ENCODE data around the gene TMEM39B. TPM values are rescaled to one million over a fixed set of nuclear protein-coding genes. Genes with fewer than 3 reads are reported as not detected.
"Not testable (repeated sequence)": the region's sequence is repeated elsewhere in the genome, so short reads cannot be mapped to it uniquely, and the experiment has no call there.

Gene TMEM39B
- total RNA-seq, 8 experiments from 2014 or later: 6.2 to 25.8 (median 14.9) TPM

DNA sequence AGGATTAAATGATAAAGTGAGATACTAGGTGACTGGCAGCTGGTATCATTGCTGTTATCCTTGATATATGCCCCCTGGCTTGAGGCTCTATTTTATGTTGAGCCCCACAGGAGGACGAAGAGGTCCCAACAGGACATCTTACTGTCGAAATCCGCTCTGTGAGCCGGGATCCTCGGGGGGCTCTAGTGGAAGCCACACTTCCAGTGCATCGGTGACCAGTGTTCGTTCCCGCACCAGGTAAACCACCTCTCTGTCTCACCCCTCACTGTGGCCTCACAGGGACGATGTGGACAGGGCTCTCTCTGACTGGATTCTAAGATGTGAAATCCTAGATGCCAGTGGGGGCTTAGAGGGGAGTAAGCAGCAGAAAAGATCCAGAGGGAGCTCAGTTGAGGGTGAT, 2.1 kb downstream of the TMEM39B start:
- no peak for ATAC-seq (replicated peaks in 6 of 8)
- Histone ChIP-seq H3K27ac (no peak overlapping the region), H3K4me1 (replicated peaks in 1 of 2) (peaks cover 13 to 15% of the 10 kb centered on the region in 2 donors), H3K4me3 (no peak overlapping the region)
- in situ Hi-C loops (cut with MboI; ENCODE audit: low pct_unique_long_range_greater_than_20kb in 2 of 9, low sequenced_read_pairs in 9 of 9, unreplicated experiment in 9 of 9): no loop called here
- WGBS, 10 experiments: 93 to 98% (median 95%) methylated on average over 2 to 8 of the region's 9 CpGs; no CpG with 5 or more reads in 6 of the 10 experiments

- Histone ChIP-seq H3K4me3 (no peak overlapping the region), H3K27ac (no peak overlapping the region), H3K4me1 (replicated peaks in 1 of 2) (peaks cover 7% of the 10 kb centered on the region in 2 donors)
- ATAC-seq (replicated peaks in 6 of 8): no peak
- 40 to 100% (median 80%) methylated on average over 1 to 3 of the region's 3 CpGs; no CpG with 5 or more reads in 2 of the 10 experiments for WGBS, 10 experiments
- in situ Hi-C loops (cut with MboI; ENCODE audit: low pct_unique_long_range_greater_than_20kb in 2 of 9, low sequenced_read_pairs in 9 of 9, unreplicated experiment in 9 of 9): no loop called here
Observed at GRCh38 chr1:32077451-32077850, 4.7 kb downstream of the TMEM39B start.

DNA sequence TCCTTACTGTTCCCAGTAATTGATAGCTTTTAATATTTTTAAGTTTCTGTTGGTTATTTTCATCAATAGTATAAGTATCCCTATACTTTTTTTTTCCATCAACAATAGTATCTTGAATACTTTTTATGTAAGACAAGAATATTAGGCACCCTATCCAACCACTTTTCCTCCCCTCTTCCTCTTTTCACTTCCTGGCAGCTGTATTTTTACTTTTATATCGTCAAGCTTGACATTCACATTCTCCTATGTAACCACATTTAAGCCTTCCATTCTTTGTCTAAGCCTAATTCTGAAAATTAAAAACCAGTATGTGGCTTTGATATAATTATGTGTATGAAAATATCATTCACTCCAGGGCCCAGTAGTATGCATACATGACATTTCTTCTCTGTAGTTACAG, 9.3 kb downstream of the TMEM39B start:
- WGBS, 10 experiments: 19 to 100% (median 91%) methylated on average over 1 of the region's 1 CpG; no CpG with 5 or more reads in 1 of the 10 experiments
- no peak for ATAC-seq (replicated peaks in 6 of 8)
- no peak overlapping the region for H3K27ac ChIP-seq
- in situ Hi-C loops (cut with MboI; ENCODE audit: low pct_unique_long_range_greater_than_20kb in 2 of 9, low sequenced_read_pairs in 9 of 9, unreplicated experiment in 9 of 9): no loop called here
- no peaks in the 10 kb centered on the region for H3K4me1 ChIP-seq (replicated peaks in 1 of 2)
- no peak overlapping the region for H3K4me3 ChIP-seq

DNA sequence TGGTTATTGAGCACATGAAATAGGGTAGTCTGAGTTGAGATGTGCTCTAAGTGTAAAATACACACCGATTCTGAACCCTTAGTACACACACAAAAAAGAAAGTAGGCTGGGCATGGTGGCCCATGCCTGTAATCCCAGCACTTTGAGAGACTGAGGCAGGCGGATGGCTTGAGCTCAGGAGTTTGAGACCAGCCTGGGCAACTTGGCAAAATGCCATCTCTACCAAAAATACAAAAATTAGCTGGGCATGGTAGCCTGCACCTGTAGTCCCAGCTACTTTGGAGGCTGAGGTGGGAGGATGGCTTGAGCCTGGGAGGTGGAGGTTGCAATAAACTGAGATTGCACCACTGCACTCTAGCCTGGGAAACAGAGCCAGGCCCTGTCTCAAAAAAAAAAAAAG, 13.6 kb downstream of the TMEM39B start:
- H3K4me1 ChIP-seq (replicated peaks in 1 of 2); in situ Hi-C loops (cut with MboI; ENCODE audit: low pct_unique_long_range_greater_than_20kb in 2 of 9, low sequenced_read_pairs in 9 of 9, unreplicated experiment in 9 of 9); H3K27ac ChIP-seq; H3K4me3 ChIP-seq; ATAC-seq (replicated peaks in 6 of 8): not testable (repeated sequence)
- WGBS, 10 experiments: 83 to 100% (median 100%) methylated on average over 1 to 2 of the region's 2 CpGs; no CpG with 5 or more reads in 5 of the 10 experiments

DNA sequence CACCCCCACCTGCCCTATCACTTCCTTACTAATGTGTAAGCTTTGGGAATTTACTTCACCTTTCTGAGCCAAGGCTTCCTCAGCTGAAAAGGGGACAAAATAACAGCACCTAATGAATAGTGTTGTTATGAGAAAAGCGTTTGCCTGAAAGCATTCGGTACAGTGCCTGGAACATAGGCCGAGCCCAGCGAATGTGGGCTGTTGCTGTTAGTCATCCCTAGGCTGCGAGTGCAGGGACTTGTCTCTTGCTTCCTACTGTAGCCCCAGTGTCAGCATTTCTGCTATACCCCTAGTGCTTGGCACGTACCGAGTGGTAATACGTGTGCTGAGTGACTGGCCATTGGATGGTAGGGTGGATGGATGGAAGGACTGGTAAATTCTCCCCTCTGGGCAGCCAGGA, 18.4 kb downstream of the TMEM39B start:
- no peak overlapping the region for H3K27ac ChIP-seq
- 96 to 100% (median 99%) methylated on average over 2 to 7 of the region's 8 CpGs; no CpG with 5 or more reads in 4 of the 10 experiments for WGBS, 10 experiments
- H3K4me1 ChIP-seq (replicated peaks in 1 of 2): no peaks in the 10 kb centered on the region
- ATAC-seq (replicated peaks in 6 of 8): peak in 1 of 8 experiments; percentile 7
- in situ Hi-C loops (cut with MboI; ENCODE audit: low pct_unique_long_range_greater_than_20kb in 2 of 9, low sequenced_read_pairs in 9 of 9, unreplicated experiment in 9 of 9): no loop called here
- H3K4me3 ChIP-seq: no peak overlapping the region

GRCh38 chr1:32091591-32091990, 18.9 kb downstream of the TMEM39B start:
- Histone ChIP-seq H3K4me3 (no peak overlapping the region), H3K27ac (no peak overlapping the region), H3K4me1 (replicated peaks in 1 of 2) (no peaks in the 10 kb centered on the region)
- 90 to 100% (median 96%) methylated on average over 1 to 8 of the region's 15 CpGs; no CpG with 5 or more reads in 3 of the 10 experiments for WGBS, 10 experiments
- in situ Hi-C loops (cut with MboI; ENCODE audit: low pct_unique_long_range_greater_than_20kb in 2 of 9, low sequenced_read_pairs in 9 of 9, unreplicated experiment in 9 of 9): no loop called here
- ATAC-seq (replicated peaks in 6 of 8): peak in 2 of 8 experiments; percentile 12 to 29

DNA sequence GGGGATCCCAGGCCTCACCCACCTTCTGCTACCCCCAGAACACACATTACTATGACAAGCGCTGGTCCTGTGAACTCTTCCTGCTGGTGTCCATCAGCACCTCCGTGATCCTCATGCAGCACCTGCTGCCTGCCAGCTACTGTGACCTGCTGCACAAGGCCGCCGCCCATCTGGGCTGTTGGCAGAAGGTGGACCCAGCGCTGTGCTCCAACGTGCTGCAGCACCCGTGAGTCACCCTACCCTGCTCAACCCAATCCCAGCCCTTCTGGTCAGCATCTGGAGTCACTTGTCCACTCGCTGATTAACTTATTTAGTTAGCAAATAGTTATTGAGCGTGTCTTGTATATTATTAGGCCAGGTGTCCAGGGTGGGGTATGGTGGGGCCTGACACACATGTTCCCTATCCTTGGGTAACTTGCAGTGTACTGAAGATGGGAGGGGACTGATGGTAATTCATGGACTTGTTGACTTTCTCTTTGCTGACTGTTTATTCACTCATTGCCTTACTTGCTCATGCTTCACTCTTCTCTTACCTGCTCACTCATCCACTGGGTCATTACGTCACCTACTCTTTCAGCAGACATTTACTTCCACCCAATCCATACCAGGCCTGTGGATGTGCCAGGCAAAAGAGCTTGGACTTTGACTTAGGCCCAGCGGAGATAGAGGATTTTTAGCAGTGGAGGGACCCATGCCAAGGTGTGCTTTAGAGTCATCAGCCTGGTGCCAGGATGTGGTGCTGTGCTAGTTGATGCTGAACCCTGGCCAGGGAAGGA, 22.2 kb downstream of the TMEM39B start:
- 50 to 100% (median 96%) methylated on average over 1 to 10 of the region's 11 CpGs; no CpG with 5 or more reads in 3 of the 10 experiments for WGBS, 10 experiments
- in situ Hi-C loops (cut with MboI; ENCODE audit: low pct_unique_long_range_greater_than_20kb in 2 of 9, low sequenced_read_pairs in 9 of 9, unreplicated experiment in 9 of 9): no loop called here
- peak in 2 of 8 experiments; percentile 26 to 27 for ATAC-seq (replicated peaks in 6 of 8)

DNA sequence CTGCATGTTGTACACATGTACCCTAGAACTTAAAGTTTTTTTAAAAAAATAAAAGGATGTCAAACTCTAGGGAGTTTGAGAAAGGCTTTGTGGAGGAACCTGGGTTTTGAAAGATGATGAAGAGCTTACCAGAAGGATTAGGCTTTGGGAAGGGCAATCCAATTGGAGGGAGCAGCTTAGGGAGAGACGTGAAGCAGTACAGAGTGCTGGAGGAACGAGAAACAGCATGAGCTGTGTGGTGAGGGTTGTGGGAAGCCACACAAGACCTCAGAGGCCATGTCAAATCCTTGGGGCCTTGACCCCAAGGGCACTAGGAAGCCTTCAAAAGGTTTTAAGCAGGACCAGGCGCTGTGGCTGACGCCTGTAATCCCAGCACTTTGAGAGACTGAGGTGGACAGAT, 26.7 kb downstream of the TMEM39B start:
- 33 to 100% (median 97%) methylated on average over 1 to 4 of the region's 4 CpGs; no CpG with 5 or more reads in 1 of the 10 experiments for WGBS, 10 experiments
- no peak overlapping the region for H3K4me3 ChIP-seq
- no peaks in the 10 kb centered on the region for H3K4me1 ChIP-seq (replicated peaks in 1 of 2)
- in situ Hi-C loops (cut with MboI; ENCODE audit: low pct_unique_long_range_greater_than_20kb in 2 of 9, low sequenced_read_pairs in 9 of 9, unreplicated experiment in 9 of 9): no loop called here
- no peak overlapping the region for H3K27ac ChIP-seq
- ATAC-seq (replicated peaks in 6 of 8): no peak

More for the DNA sequence above, 22.2 kb downstream of the TMEM39B start:
- Histone ChIP-seq H3K4me1 (replicated peaks in 1 of 2) (no peaks in the 10 kb centered on the region), H3K27ac (no peak overlapping the region), H3K4me3 (no peak overlapping the region)

DNA sequence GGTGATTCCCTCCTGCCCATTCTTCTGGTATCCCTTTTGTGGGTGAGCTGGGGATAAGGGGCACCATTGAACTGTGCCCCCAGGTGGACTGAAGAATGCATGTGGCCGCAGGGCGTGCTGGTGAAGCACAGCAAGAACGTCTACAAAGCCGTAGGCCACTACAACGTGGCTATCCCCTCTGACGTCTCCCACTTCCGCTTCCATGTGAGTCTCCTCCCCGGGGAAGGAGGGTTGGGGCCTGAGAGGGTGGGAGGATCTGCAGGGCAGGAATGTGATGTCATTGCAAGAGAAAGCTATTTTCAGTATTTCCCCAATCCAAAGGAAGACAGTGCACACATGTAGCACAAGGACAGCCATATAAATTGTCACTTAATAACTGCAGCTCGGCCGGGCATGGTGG, 27.6 kb downstream of the TMEM39B start:
- Histone ChIP-seq H3K4me3 (no peak overlapping the region), H3K4me1 (replicated peaks in 1 of 2) (no peaks in the 10 kb centered on the region), H3K27ac (no peak overlapping the region)
- 80 to 100% (median 94%) methylated on average over 1 to 10 of the region's 10 CpGs; no CpG with 5 or more reads in 3 of the 10 experiments for WGBS, 10 experiments
- ATAC-seq (replicated peaks in 6 of 8): no peak
- in situ Hi-C loops (cut with MboI; ENCODE audit: low pct_unique_long_range_greater_than_20kb in 2 of 9, low sequenced_read_pairs in 9 of 9, unreplicated experiment in 9 of 9): no loop called here

GRCh38 chr1:32100807-32101708, 28.3 kb downstream of the TMEM39B start:
- H3K4me3 ChIP-seq: no peak overlapping the region
- WGBS, 10 experiments: 62 to 100% (median 93%) methylated on average over 2 to 8 of the region's 9 CpGs
- ATAC-seq (replicated peaks in 6 of 8): peak in 2 of 8 experiments; percentile 22 to 54
- H3K27ac ChIP-seq: no peak overlapping the region
- no peaks in the 10 kb centered on the region for H3K4me1 ChIP-seq (replicated peaks in 1 of 2)
- in situ Hi-C loops (cut with MboI; ENCODE audit: low pct_unique_long_range_greater_than_20kb in 2 of 9, low sequenced_read_pairs in 9 of 9, unreplicated experiment in 9 of 9): no loop called here

- ATAC-seq (replicated peaks in 6 of 8): no peak
- peaks cover 2 to 3% of the 10 kb centered on the region in 2 donors for H3K4me1 ChIP-seq (replicated peaks in 1 of 2)
- whole genome bisulfite sequencing, 10 experiments: 20 to 100% (median 78%) methylated on average over 1 to 4 of the region's 4 CpGs; no CpG with 5 or more reads in 1 of the 10 experiments
- in situ Hi-C loops (cut with MboI; ENCODE audit: low pct_unique_long_range_greater_than_20kb in 2 of 9, low sequenced_read_pairs in 9 of 9, unreplicated experiment in 9 of 9): no loop called here
- no peak overlapping the region for H3K4me3 ChIP-seq
- H3K27ac ChIP-seq: no peak overlapping the region
Observed at GRCh38 chr1:32104127-32104526, 31.4 kb downstream of the TMEM39B start.

- Histone ChIP-seq H3K4me1 (replicated peaks in 1 of 2) (peaks cover 9 to 13% of the 10 kb centered on the region in 2 donors), H3K4me3 (no peak overlapping the region), H3K27ac (no peak overlapping the region)
- 63 to 100% (median 78%) methylated on average over 1 of the region's 1 CpG; no CpG with 5 or more reads in 4 of the 10 experiments for WGBS, 10 experiments
- no peak for ATAC-seq (replicated peaks in 6 of 8)
- in situ Hi-C loops (cut with MboI; ENCODE audit: low pct_unique_long_range_greater_than_20kb in 2 of 9, low sequenced_read_pairs in 9 of 9, unreplicated experiment in 9 of 9): no loop called here
Observed at GRCh38 chr1:32105338-32105737, 32.6 kb downstream of the TMEM39B start.

Data from motor neuron (in vitro differentiated cells).